Gastroesophageal sphincter (tissue), 4 donors: ENCODE measurements around the gene SOSTDC1. TPM values are rescaled to one million over a fixed set of nuclear protein-coding genes. Genes with fewer than 3 reads are reported as not detected.

Source experiments
- ATAC-seq: fragments of 150-250 bp; one replicate; pipeline ENCODE4 v1.9.1; 2016; ENCODE audit warnings: mild to moderate bottlenecking, moderate library complexity
- H3K27ac ChIP-seq, 4 donors: fragments of 200-600 bp; sonication (generic) in 3 of 4; 1 replicate in 3 of 4; 2 replicates in 1 of 4; pipeline ENCODE4 v1.5.1; 2016 to 2019
- H3K27me3 ChIP-seq: fragments of 200-600 bp; sonication (generic); one replicate; pipeline ENCODE4 v1.5.1; 2019
- H3K36me3 ChIP-seq, 2 donors: fragments of 200-600 bp; sonication (generic); one replicate each; pipeline ENCODE4 v1.5.1; 2019; ENCODE audit warnings: control low read depth in 1 of 2
- H3K4me1 ChIP-seq, 3 donors: fragments of 200-600 bp; sonication (generic); 1 replicate in 2 of 3; 2 replicates in 1 of 3; pipeline ENCODE4 v1.5.1; 2016 to 2019; ENCODE audit warnings: control low read depth in 2 of 3
- H3K4me3 ChIP-seq, 2 donors: fragments of 200-600 bp; sonication (generic); one replicate each; pipeline ENCODE4 v1.5.1; 2019; ENCODE audit warnings: mild to moderate bottlenecking in 1 of 2, moderate library complexity in 1 of 2
- H3K9me3 ChIP-seq, 3 donors: fragments of 200-600 bp; sonication (generic); one replicate each; pipeline ENCODE4 v1.5.1; 2017 to 2019; ENCODE audit warnings: control low read depth in 2 of 3
- CTCF ChIP-seq, 4 experiments: fragments of 200-600 bp in 2 of 4; fragments of 450-650 bp in 2 of 4; sonication (generic) in 1 of 4; IDR thresholded peaks; one replicate each; pipeline ENCODE4 v1.5.1; 2017 to 2019; ENCODE audit warnings: antibody characterized with exemption in 4 of 4, mild to moderate bottlenecking in 2 of 4, moderate library complexity in 2 of 4
- EP300 ChIP-seq: sonication (generic); formaldehyde crosslinking; IDR thresholded peaks from one replicate; pipeline ENCODE4 v1.6.1; 2017; ENCODE audit warnings: antibody characterized with exemption, mild to moderate bottlenecking
- POLR2A ChIP-seq, 2 donors: fragments of 450-650 bp; IDR thresholded peaks; one replicate each; pipeline ENCODE4 v1.6.1; 2017; ENCODE audit warnings: antibody characterized with exemption in 2 of 2, mild to moderate bottlenecking in 2 of 2, moderate library complexity in 1 of 2
- POLR2AphosphoS5 ChIP-seq: sonication (generic); formaldehyde crosslinking; IDR thresholded peaks from one replicate; pipeline ENCODE4 v1.6.1; 2017; ENCODE audit warnings: antibody characterized with exemption
- WGBS, 2 donors: methylation state at CpG; one replicate each; pipeline ENCODE4 v1.1.5; 2018; ENCODE audit warnings: low coverage in 1 of 2; 5-methylcytosine and 5-hydroxymethylcytosine counted together
- total RNA-seq, 4 donors: library from RNA; depleted of rRNA; stranded (reverse); fragments of >200 nt; gene quantifications; one replicate each; pipeline ENCODE4 v1.1.0, GENCODE V29; 2016

The SOSTDC1 gene
- total RNA-seq, 4 donors from 2014 or later = 0.87 to 3.4 (median 3.0) TPM; not detected in 1

DNA sequence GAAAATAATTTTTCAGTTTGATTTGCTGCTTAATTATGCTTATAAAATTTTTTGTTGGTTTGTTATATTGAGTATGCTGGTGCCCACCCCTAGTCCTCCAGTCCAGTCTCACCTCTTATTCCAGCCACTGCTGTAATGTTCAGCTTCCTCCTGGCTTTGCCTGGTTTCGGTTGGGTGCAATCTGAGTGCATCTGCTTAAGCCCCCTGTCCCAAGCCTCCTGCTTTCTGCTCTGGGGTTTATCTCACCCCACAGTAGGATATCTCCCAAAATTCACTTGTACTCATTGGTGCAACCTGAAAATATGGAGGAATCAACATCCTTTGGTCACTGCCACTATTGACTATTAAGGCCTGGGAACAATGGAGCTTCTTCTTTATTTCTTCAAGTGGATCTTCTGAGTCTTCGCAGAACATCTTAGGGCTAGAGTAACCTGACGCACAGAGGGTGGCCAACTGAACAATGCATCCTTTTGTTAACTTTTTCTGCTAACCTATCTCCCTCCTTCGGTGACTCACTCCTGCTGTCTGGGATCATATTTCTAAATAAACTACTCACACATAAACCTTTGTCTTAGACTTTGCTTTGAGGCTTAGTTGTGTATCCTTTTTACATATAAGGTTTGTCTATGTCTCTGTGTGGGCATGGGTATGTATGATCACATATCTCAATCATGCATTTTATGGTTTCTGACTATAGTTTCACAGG, 19.1 kb upstream of the SOSTDC1 start:
- WGBS, 2 donors = 72 to 82% methylated on average over 2 to 4 of the region's 4 CpGs
- Histone ChIP-seq H3K4me3 (no peak overlapping the region), H3K4me1 (no peaks in the 10 kb centered on the region)

GRCh38 chr7:16479591-16479990, 14.1 kb upstream of the SOSTDC1 start:
- H3K27me3 ChIP-seq = no peaks in the 10 kb centered on the region
- 64 to 75% methylated on average over 7 of the region's 7 CpGs for WGBS, 2 donors
- no peak for TF ChIP-seq EP300
- no peak for TF ChIP-seq POLR2A (IDR thresholded peaks at IDR 0.05)
- no peak for ATAC-seq
- H3K36me3 ChIP-seq = no peaks in the 10 kb centered on the region
- H3K9me3 ChIP-seq = no peaks in the 10 kb centered on the region
- no peaks in the 10 kb centered on the region for H3K4me1 ChIP-seq
- no peak overlapping the region for H3K27ac ChIP-seq
- H3K4me3 ChIP-seq = no peak overlapping the region

More for the DNA sequence above, 19.1 kb upstream of the SOSTDC1 start:
- TF ChIP-seq EP300 = no peak
- no peak for TF ChIP-seq POLR2A (IDR thresholded peaks at IDR 0.05)
- H3K9me3 ChIP-seq = no peaks in the 10 kb centered on the region
- H3K36me3 ChIP-seq = no peaks in the 10 kb centered on the region
- no peak overlapping the region for H3K27ac ChIP-seq
- no peaks in the 10 kb centered on the region for H3K27me3 ChIP-seq
- no peak for ATAC-seq

- Histone ChIP-seq H3K36me3 (no peaks in the 10 kb centered on the region), H3K27ac (no peak overlapping the region), H3K4me3 (no peak overlapping the region), H3K9me3 (no peaks in the 10 kb centered on the region), H3K27me3 (no peaks in the 10 kb centered on the region), H3K4me1 (no peaks in the 10 kb centered on the region)
- WGBS, 2 donors = 51 to 63% methylated on average over 4 of the region's 4 CpGs
- TF ChIP-seq POLR2AphosphoS5 (no peak), POLR2A (IDR thresholded peaks at IDR 0.05) (no peak), CTCF (IDR thresholded peaks at IDR 0.05) (no peak), EP300 (no peak)
- no peak for ATAC-seq
These were observed 13.6 kb upstream of the SOSTDC1 start for GRCh38 chr7:16479161-16479560.

DNA sequence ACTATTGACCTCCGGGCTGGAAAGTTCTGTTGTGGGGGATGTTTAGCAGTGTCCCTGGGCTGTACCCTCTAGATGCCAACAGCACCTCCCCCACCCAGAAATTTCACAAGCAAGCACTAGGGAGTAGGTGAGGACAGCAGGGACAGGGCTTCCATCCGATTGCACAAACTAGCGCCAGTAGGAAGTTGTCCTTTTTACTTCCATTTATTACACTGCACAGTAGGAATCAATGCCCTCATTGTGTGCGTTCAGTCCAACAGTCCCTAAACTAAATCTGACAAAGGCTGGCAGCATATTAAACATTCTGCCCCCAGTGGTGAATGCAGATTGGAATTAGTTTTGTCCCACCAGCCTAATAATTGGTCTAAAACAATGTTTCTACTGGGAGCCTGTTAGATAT, 6.4 kb upstream of the SOSTDC1 start:
- Histone ChIP-seq H3K9me3 (no peaks in the 10 kb centered on the region), H3K4me1 (no peaks in the 10 kb centered on the region), H3K4me3 (no peak overlapping the region), H3K27me3 (no peaks in the 10 kb centered on the region), H3K36me3 (no peaks in the 10 kb centered on the region), H3K27ac (no peak overlapping the region)
- no peak for TF ChIP-seq EP300
- no peak for TF ChIP-seq POLR2AphosphoS5
- TF ChIP-seq CTCF (IDR thresholded peaks at IDR 0.05) = no peak
- no peak for TF ChIP-seq POLR2A (IDR thresholded peaks at IDR 0.05)
- WGBS, 2 donors = 69 to 76% methylated on average over 2 to 3 of the region's 4 CpGs
- ATAC-seq = no peak

- no peak for ATAC-seq
- no peaks in the 10 kb centered on the region for H3K9me3 ChIP-seq
- TF ChIP-seq EP300 (no peak), POLR2A (IDR thresholded peaks at IDR 0.05) (no peak), POLR2AphosphoS5 (no peak)
- H3K4me3 ChIP-seq = peak overlapping the region in 1 of 2 donors; percentile 14
- no peaks in the 10 kb centered on the region for H3K27me3 ChIP-seq
- WGBS, 2 donors = 18 to 30% methylated on average over 9 to 10 of the region's 10 CpGs
- peaks cover 0 to 7% (median 0%) of the 10 kb centered on the region in 3 donors for H3K4me1 ChIP-seq
- no peak overlapping the region for H3K27ac ChIP-seq
- no peaks in the 10 kb centered on the region for H3K36me3 ChIP-seq
These were observed 1.4 kb downstream of the SOSTDC1 start for GRCh38 chr7:16463949-16464715.

GRCh38 chr7:16463520-16463919, 2.0 kb downstream of the SOSTDC1 start:
- no peak for TF ChIP-seq CTCF (IDR thresholded peaks at IDR 0.05)
- no peak for TF ChIP-seq POLR2AphosphoS5
- TF ChIP-seq POLR2A (IDR thresholded peaks at IDR 0.05) = no peak
- TF ChIP-seq EP300 = no peak
- ATAC-seq = no peak
- 16 to 27% methylated on average over 2 of the region's 2 CpGs for WGBS, 2 donors
- no peak overlapping the region for H3K4me3 ChIP-seq
- H3K27me3 ChIP-seq = no peaks in the 10 kb centered on the region
- H3K4me1 ChIP-seq = peaks cover 0 to 7% (median 0%) of the 10 kb centered on the region in 3 donors
- H3K9me3 ChIP-seq = no peaks in the 10 kb centered on the region
- no peaks in the 10 kb centered on the region for H3K36me3 ChIP-seq
- H3K27ac ChIP-seq = no peak overlapping the region
